ENCODE data around the gene RPH3AL.

DNA sequence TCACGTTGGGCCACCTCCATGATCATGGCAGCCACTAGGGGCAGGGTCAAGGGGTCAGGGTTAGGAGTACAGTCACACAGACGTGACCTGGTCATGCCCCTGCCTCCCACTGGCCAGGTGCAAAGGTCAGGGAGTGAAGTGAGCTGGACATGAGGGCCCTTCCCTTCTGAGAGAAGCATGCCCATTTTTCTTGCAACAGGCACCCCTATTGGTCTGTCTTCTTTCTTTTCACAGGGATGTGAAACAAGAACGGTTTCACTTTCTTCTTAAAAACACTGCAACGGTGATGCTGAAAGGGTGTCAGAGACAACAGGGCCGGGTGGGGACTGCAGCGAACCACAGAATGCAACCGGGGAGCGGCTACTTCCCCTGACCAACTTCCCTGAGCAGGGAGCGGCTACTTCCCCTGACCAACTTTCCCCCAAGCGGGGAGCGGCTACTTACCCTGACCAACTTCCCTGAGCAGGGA lies 119.1 kb downstream of the RPH3AL start:
- no peak for TF ChIP-seq POLR2AphosphoS5 (IDR thresholded peaks at IDR 0.05)
- TF ChIP-seq, protein P1, sequence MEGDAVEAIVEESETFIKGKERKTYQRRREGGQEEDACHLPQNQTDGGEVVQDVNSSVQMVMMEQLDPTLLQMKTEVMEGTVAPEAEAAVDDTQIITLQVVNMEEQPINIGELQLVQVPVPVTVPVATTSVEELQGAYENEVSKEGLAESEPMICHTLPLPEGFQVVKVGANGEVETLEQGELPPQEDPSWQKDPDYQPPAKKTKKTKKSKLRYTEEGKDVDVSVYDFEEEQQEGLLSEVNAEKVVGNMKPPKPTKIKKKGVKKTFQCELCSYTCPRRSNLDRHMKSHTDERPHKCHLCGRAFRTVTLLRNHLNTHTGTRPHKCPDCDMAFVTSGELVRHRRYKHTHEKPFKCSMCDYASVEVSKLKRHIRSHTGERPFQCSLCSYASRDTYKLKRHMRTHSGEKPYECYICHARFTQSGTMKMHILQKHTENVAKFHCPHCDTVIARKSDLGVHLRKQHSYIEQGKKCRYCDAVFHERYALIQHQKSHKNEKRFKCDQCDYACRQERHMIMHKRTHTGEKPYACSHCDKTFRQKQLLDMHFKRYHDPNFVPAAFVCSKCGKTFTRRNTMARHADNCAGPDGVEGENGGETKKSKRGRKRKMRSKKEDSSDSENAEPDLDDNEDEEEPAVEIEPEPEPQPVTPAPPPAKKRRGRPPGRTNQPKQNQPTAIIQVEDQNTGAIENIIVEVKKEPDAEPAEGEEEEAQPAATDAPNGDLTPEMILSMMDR (IDR thresholded peaks at IDR 0.05; ENCODE audit: poor library complexity, severe bottlenecking): no peak
- no peak for TF ChIP-seq RAD21 (conservative IDR thresholded peaks at IDR 0.05)
- TF ChIP-seq, protein P2, sequence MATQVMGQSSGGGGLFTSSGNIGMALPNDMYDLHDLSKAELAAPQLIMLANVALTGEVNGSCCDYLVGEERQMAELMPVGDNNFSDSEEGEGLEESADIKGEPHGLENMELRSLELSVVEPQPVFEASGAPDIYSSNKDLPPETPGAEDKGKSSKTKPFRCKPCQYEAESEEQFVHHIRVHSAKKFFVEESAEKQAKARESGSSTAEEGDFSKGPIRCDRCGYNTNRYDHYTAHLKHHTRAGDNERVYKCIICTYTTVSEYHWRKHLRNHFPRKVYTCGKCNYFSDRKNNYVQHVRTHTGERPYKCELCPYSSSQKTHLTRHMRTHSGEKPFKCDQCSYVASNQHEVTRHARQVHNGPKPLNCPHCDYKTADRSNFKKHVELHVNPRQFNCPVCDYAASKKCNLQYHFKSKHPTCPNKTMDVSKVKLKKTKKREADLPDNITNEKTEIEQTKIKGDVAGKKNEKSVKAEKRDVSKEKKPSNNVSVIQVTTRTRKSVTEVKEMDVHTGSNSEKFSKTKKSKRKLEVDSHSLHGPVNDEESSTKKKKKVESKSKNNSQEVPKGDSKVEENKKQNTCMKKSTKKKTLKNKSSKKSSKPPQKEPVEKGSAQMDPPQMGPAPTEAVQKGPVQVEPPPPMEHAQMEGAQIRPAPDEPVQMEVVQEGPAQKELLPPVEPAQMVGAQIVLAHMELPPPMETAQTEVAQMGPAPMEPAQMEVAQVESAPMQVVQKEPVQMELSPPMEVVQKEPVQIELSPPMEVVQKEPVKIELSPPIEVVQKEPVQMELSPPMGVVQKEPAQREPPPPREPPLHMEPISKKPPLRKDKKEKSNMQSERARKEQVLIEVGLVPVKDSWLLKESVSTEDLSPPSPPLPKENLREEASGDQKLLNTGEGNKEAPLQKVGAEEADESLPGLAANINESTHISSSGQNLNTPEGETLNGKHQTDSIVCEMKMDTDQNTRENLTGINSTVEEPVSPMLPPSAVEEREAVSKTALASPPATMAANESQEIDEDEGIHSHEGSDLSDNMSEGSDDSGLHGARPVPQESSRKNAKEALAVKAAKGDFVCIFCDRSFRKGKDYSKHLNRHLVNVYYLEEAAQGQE (IDR thresholded peaks at IDR 0.05; ENCODE audit: borderline replicate concordance): no peak
- no peak for TF ChIP-seq MXI1 (conservative IDR thresholded peaks at IDR 0.05; ENCODE audit: poor library complexity, severe bottlenecking)
- no peak for TF ChIP-seq EP300 (conservative IDR thresholded peaks at IDR 0.05; ENCODE audit: poor library complexity, severe bottlenecking)
- TF ChIP-seq SMC3 (conservative IDR thresholded peaks at IDR 0.05; ENCODE audit: poor library complexity): no peak

All from neural cell (in vitro differentiated cells).